GM21619 (cell line): ENCODE measurements around the gene AP1M1.
"Not testable (repeated sequence)": the region's sequence is repeated elsewhere in the genome, so short reads cannot be mapped to it uniquely, and the experiment has no call there.

Source experiments
- ATAC-seq: cut with Tn5 transposase; IDR thresholded peaks from one replicate; pipeline ENCODE4 v1.9.1; 2021; ENCODE audit not compliant: unreplicated experiment

Gene AP1M1

GRCh38 chr19:16197622-16198369, at the start of gene AP1M1:
Gene AP1M1 (plus strand): TSS chr19:16197911. CDS start chr19:16198027, 116 bp downstream.
- ATAC-seq, result peak; percentile 87

- no peak for ATAC-seq
These were observed 49.1 kb upstream of the AP1M1 start for GRCh38 chr19:16148443-16149229.

GRCh38 chr19:16153582-16154336, 44.0 kb upstream of the AP1M1 start:
- no peak for ATAC-seq

- ATAC-seq, result no peak
These were observed 43.2 kb upstream of the AP1M1 start for GRCh38 chr19:16154557-16154956.

- ATAC-seq, result no peak
These were observed 42.6 kb upstream of the AP1M1 start for GRCh38 chr19:16155128-16155527.

- ATAC-seq, result no peak
These were observed 40.8 kb upstream of the AP1M1 start for GRCh38 chr19:16156904-16157303.

- ATAC-seq, result no peak
These were observed 40.1 kb upstream of the AP1M1 start for GRCh38 chr19:16157601-16158000.

- no peak for ATAC-seq
These were observed 38.1 kb upstream of the AP1M1 start for GRCh38 chr19:16159655-16160054.

GRCh38 chr19:16160445-16160942, 37.2 kb upstream of the AP1M1 start:
- ATAC-seq, result no peak

- ATAC-seq, result no peak
These were observed 36.7 kb upstream of the AP1M1 start for GRCh38 chr19:16160943-16161560.

GRCh38 chr19:16161840-16162239, 35.9 kb upstream of the AP1M1 start:
- ATAC-seq, result no peak

GRCh38 chr19:16164222-16164890, 33.4 kb upstream of the AP1M1 start:
- no peak for ATAC-seq

- ATAC-seq, result no peak
These were observed 31.3 kb upstream of the AP1M1 start for GRCh38 chr19:16166417-16166816.

- ATAC-seq, result no peak
These were observed 30.7 kb upstream of the AP1M1 start for GRCh38 chr19:16167055-16167454.

GRCh38 chr19:16168465-16169081, 29.1 kb upstream of the AP1M1 start:
- no peak for ATAC-seq

GRCh38 chr19:16170134-16170533, 27.6 kb upstream of the AP1M1 start:
- no peak for ATAC-seq

GRCh38 chr19:16175954-16176353, 21.8 kb upstream of the AP1M1 start:
- no peak for ATAC-seq

- not testable (repeated sequence) for ATAC-seq
These were observed 18.8 kb upstream of the AP1M1 start for GRCh38 chr19:16178866-16179265.

GRCh38 chr19:16180611-16181010, 17.1 kb upstream of the AP1M1 start:
- no peak for ATAC-seq

GRCh38 chr19:16184665-16185122, 13.0 kb upstream of the AP1M1 start:
- ATAC-seq, result no peak
